ENCODE data around the gene ZNF143. TPM values are rescaled to one million over a fixed set of nuclear protein-coding genes. Genes with fewer than 3 reads are reported as not detected.
A peak's percentile ranks its signal among the peaks of the same experiment; 100 is the strongest.
"Not testable (repeated sequence)": the region's sequence is repeated elsewhere in the genome, so short reads cannot be mapped to it uniquely, and the experiment has no call there.

ZNF143 gene
- total and polyA plus RNA-seq, 8 donors = 17.3 to 29.4 (median 24.7) TPM

DNA sequence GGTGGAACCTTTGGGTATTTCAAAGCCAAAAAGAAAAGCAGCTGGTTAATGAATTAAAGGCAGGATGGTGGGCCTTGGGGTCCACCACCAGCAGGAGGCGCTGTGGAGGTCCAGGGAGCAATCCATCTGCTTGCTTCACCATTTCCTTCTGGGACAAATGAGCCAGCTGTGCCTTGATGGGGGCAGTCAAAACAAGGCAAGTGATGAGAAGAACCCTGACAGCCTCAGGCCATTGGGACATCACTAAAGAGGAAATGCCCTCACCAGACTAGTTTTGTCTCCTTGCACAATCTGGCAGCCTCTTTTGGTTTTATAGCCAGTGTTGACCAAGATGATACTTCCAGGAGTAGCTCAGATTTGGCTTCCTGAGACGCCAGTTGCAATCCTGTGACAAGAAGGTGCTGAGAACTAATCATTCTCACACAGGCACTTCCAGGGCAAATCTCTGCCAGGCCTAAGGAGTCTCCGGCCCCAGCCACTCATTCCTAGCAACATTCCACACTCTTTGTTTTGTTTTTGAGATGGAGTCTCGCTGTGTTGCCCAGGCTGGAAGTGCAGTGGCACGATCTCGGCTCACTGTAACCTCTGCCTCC is 74.5 kb downstream of the ZNF143 start:
- peaks cover 0 to 4% of the 10 kb centered on the region in 2 donors for H3K36me3 ChIP-seq
- intact Hi-C loops (cut with DNase I) = no loop called here
- H3K27me3 ChIP-seq = no peaks in the 10 kb centered on the region
- H3K27ac ChIP-seq = no peak overlapping the region
- peak in 3 of 4 donors; percentile 47 to 90 (median 69) for DNase-seq
- peaks cover 0 to 10% of the 10 kb centered on the region in 2 donors for H3K4me1 ChIP-seq
- TF ChIP-seq, protein P1, sequence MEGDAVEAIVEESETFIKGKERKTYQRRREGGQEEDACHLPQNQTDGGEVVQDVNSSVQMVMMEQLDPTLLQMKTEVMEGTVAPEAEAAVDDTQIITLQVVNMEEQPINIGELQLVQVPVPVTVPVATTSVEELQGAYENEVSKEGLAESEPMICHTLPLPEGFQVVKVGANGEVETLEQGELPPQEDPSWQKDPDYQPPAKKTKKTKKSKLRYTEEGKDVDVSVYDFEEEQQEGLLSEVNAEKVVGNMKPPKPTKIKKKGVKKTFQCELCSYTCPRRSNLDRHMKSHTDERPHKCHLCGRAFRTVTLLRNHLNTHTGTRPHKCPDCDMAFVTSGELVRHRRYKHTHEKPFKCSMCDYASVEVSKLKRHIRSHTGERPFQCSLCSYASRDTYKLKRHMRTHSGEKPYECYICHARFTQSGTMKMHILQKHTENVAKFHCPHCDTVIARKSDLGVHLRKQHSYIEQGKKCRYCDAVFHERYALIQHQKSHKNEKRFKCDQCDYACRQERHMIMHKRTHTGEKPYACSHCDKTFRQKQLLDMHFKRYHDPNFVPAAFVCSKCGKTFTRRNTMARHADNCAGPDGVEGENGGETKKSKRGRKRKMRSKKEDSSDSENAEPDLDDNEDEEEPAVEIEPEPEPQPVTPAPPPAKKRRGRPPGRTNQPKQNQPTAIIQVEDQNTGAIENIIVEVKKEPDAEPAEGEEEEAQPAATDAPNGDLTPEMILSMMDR (IDR thresholded peaks at IDR 0.05) = peak; percentile 75 to 83
- ATAC-seq = peak; percentile 80
- H3K9me3 ChIP-seq = no peaks in the 10 kb centered on the region
- H3K4me3 ChIP-seq = no peak overlapping the region

DNA sequence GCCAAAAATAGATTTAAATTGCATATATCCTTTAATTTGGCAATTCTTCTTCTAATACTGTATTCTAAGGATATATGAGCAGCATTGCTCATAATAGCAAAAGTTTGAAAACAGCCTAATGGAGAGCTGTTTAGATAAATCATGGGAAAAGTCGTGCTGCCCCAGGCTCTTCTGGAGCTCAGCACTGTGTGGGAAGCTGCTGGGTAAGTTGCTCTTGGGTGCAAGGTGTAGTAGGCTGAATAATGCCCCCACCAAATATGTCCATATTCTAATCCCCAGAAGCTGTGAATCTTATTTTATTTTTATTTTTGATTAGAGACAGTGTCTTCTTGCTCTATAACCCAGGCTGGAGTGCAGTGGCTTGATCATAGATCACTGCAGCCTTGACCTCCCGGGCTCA is 77.7 kb downstream of the ZNF143 start:
- Histone ChIP-seq H3K4me1 (peaks cover 0 to 10% of the 10 kb centered on the region in 2 donors), H3K9me3 (no peaks in the 10 kb centered on the region), H3K4me3 (no peak overlapping the region), H3K27me3 (no peaks in the 10 kb centered on the region), H3K27ac (no peak overlapping the region), H3K36me3 (peaks cover 0 to 4% of the 10 kb centered on the region in 2 donors)
- TF ChIP-seq, protein P1 (IDR thresholded peaks at IDR 0.05) = no peak
- intact Hi-C loops (cut with DNase I) = no loop called here
- ATAC-seq (no peak), DNase-seq (no peak)

DNA sequence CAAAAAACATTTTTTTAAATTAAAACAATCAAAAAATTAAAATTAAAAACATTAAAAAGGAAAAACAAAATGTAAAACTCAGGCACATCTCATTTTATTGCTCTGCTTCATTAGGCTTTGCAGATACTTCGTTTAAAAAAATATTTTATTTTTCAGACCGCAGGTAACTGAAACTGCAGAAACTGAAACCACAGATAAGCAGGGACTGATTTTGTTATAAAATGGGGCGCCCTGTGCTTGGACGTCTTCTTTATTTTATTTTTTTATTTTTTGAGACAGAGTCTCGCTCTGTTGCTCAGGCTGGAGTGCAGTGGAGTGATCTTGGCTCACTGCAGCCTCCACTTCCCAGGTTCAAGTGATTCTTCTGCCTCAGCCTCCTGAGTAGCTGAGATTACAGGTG is 88.4 kb downstream of the ZNF143 start:
- H3K36me3 ChIP-seq; H3K27me3 ChIP-seq; intact Hi-C loops (cut with DNase I); H3K4me3 ChIP-seq; DNase-seq; ATAC-seq; H3K9me3 ChIP-seq; H3K27ac ChIP-seq; H3K4me1 ChIP-seq: not testable (repeated sequence)

DNA sequence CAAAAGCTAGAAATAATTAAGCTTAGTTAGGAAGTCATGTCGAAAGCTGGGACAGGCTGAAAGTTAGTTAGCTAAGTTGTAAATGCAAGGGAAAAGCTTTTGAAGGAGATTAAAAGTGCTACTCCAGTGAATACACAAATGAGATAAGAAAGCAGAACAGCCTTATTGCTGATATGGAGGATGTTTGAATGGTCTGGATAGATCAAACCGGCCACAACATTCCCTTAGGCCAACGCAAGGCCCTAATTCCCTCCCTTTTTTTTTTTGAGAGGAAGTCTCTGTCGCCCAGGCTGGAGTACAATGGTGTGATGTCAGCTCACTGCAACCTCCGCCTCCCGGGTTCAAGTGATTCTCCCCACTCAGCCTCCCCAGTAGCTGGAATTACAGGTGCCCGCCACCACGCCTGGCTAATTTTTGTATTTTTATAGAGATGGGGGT is 89.4 kb downstream of the ZNF143 start:
- H3K27ac ChIP-seq = peak overlapping the region in 1 of 2 donors; percentile 1
- DNase-seq (no peak), ATAC-seq (peak; percentile 82)
- intact Hi-C loops (cut with DNase I) = no loop called here
- TF ChIP-seq, protein P1 (IDR thresholded peaks at IDR 0.05) = no peak
- no peaks in the 10 kb centered on the region for H3K27me3 ChIP-seq
- no peaks in the 10 kb centered on the region for H3K9me3 ChIP-seq
- no peak overlapping the region for H3K4me3 ChIP-seq
- no peaks in the 10 kb centered on the region for H3K36me3 ChIP-seq
- peaks cover 0 to 8% of the 10 kb centered on the region in 2 donors for H3K4me1 ChIP-seq

DNA sequence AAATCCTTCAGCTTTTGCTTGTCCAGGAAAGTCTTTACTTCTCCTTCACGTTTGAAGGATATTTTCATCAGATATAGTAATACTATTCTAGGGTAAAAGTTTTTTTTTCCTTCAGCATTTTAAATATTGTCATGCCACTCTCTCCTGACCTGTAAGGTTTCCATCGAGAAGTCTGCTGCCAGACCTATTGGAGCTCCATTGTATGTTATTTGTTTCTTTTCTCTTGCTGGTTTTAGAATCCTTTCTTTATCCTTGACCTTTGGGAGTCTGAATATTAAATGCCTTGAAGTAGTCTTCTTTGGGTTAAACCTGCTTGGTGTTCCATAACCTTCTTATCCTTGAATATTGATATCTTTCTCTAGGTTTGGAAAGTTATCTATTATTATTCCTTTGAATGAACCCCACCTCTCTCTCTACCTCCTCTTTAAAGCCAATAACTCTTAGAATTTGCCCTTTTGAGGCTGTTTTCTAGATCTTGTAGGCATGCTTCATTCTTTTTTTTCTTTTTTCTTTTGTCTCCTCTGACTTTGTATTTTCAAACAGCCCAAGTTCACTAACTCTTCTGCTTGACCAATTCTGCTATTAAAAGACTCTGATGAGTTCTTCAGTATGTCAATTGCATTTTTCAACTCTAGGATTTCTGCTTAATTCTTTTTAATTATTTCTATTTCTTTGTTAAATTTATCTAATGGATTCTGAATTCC is 100.6 kb downstream of the ZNF143 start:
- intact Hi-C loops (cut with DNase I) = no loop called here
- ATAC-seq (no peak), DNase-seq (no peak)
- Histone ChIP-seq H3K9me3 (no peaks in the 10 kb centered on the region), H3K27me3 (no peaks in the 10 kb centered on the region), H3K4me3 (no peak overlapping the region), H3K27ac (no peak overlapping the region), H3K36me3 (no peaks in the 10 kb centered on the region), H3K4me1 (peaks cover 6 to 9% of the 10 kb centered on the region in 2 donors)
- TF ChIP-seq, protein P1 (IDR thresholded peaks at IDR 0.05) = no peak

Data from left lung (tissue), 10 donors.